ENCODE results near the gene GALNS. TPM values are rescaled to one million over a fixed set of nuclear protein-coding genes. Genes with fewer than 3 reads are reported as not detected.
"Not testable (repeated sequence)": the region's sequence is repeated elsewhere in the genome, so short reads cannot be mapped to it uniquely, and the experiment has no call there.

GALNS gene
- total and polyA plus RNA-seq, 11 donors, result 10.7 to 22.7 (median 14.1) TPM

- H3K4me1 ChIP-seq, result peaks cover 3 to 81% (median 53%) of the 10 kb centered on the region in 12 donors
- no peaks in the 10 kb centered on the region for H3K27me3 ChIP-seq
- no peak overlapping the region for H3K4me3 ChIP-seq
- peaks cover 0 to 6% (median 0%) of the 10 kb centered on the region in 9 donors for H3K36me3 ChIP-seq
- intact Hi-C loops (cut with DNase I), result no loop called here
- 91 to 94% (median 93%) methylated on average over 26 to 32 of the region's 32 CpGs for WGBS, 4 donors
- TF ChIP-seq POLR2A (IDR thresholded peaks at IDR 0.05) (no peak), CTCF (IDR thresholded peaks at IDR 0.05) (no peak)
- no peaks in the 10 kb centered on the region for H3K9me3 ChIP-seq
- no peak for DNase-seq
- ATAC-seq, result no peak
- peak overlapping the region in 7 of 12 donors; percentile 1 to 83 (median 23) for H3K27ac ChIP-seq
These were observed 82.0 kb downstream of the GALNS start for GRCh38 chr16:88774544-88775393.

GRCh38 chr16:88773812-88774291 is 82.9 kb downstream of the GALNS start:
- intact Hi-C loops (cut with DNase I), result no loop called here
- H3K36me3 ChIP-seq, result peaks cover 0 to 6% (median 0%) of the 10 kb centered on the region in 9 donors
- peak overlapping the region in 5 of 12 donors; percentile 14 to 83 (median 24) for H3K27ac ChIP-seq
- DNase-seq (peak in 4 of 5 donors; percentile 75 to 83 (median 81)), ATAC-seq (peak; percentile 61 to 80 (median 76))
- no peaks in the 10 kb centered on the region for H3K9me3 ChIP-seq
- H3K27me3 ChIP-seq, result no peaks in the 10 kb centered on the region
- H3K4me3 ChIP-seq, result no peak overlapping the region
- 27 to 50% (median 39%) methylated on average over 9 to 12 of the region's 12 CpGs for WGBS, 4 donors
- peaks cover 3 to 81% (median 55%) of the 10 kb centered on the region in 12 donors for H3K4me1 ChIP-seq
- no peak for TF ChIP-seq POLR2A (IDR thresholded peaks at IDR 0.05)
- TF ChIP-seq CTCF (IDR thresholded peaks at IDR 0.05), result no peak

- Histone ChIP-seq H3K36me3 (peaks cover 0 to 6% (median 0%) of the 10 kb centered on the region in 9 donors), H3K4me1 (peaks cover 3 to 81% (median 62%) of the 10 kb centered on the region in 12 donors), H3K4me3 (no peak overlapping the region), H3K27me3 (no peaks in the 10 kb centered on the region), H3K9me3 (no peaks in the 10 kb centered on the region), H3K27ac (peak overlapping the region in 6 of 12 donors; percentile 13 to 83 (median 33))
- peak in 4 of 5 donors; percentile 60 to 75 (median 67) for DNase-seq
- no peak for TF ChIP-seq CTCF (IDR thresholded peaks at IDR 0.05)
- intact Hi-C loops (cut with DNase I), result no loop called here
- WGBS, 4 donors, result 38 to 49% (median 46%) methylated on average over 19 to 29 of the region's 29 CpGs
- ATAC-seq, result peak in 3 of 4 donors; percentile 23 to 54 (median 50)
These were observed 83.6 kb downstream of the GALNS start for GRCh38 chr16:88772871-88773811.

- Histone ChIP-seq H3K4me1 (peaks cover 3 to 85% (median 69%) of the 10 kb centered on the region in 12 donors), H3K27ac (peak overlapping the region in 1 of 12 donors; percentile 89)
- H3K36me3 ChIP-seq; H3K9me3 ChIP-seq; H3K27me3 ChIP-seq; H3K4me3 ChIP-seq; intact Hi-C loops (cut with DNase I); DNase-seq; ATAC-seq: not testable (repeated sequence)
- 91 to 97% (median 93%) methylated on average over 7 to 18 of the region's 23 CpGs for whole genome bisulfite sequencing, 4 donors
These were observed 85.0 kb downstream of the GALNS start for GRCh38 chr16:88771781-88772180.

All from heart left ventricle (tissue), 16 donors.